GM10248 (cell line): ENCODE results near the gene SLC38A3.

Source experiments
- CTCF ChIA-PET: fragments of 300-600 bp; sonication (Branson Sonifier 250); formaldehyde crosslinking; extraction: SDS; loops from one replicate; lab custom pipeline; 2021; ENCODE audit warnings: antibody characterized with exemption; lab: Yijun Ruan, JAX
- POLR2A ChIA-PET: fragments of 350-650 bp; sonication (Branson Sonifier 250); formaldehyde crosslinking; extraction: SDS; loops from one replicate; lab custom pipeline; 2020; ENCODE audit warnings: antibody characterized with exemption; lab: Yijun Ruan, JAX
- DNase-seq: peaks from one replicate; pipeline ENCODE4 v3.0.0; 2012; ENCODE audit errors: extremely low spot score
- TF ChIP-seq, protein P1 (sequence below): IDR thresholded peaks from 2 replicates; pipeline ENCODE4 v1.5.1; 2012; ENCODE audit warnings: mild to moderate bottlenecking, low read depth; ENCODE audit errors: extremely low read depth, missing control alignments, control extremely low read depth

Gene SLC38A3

DNA sequence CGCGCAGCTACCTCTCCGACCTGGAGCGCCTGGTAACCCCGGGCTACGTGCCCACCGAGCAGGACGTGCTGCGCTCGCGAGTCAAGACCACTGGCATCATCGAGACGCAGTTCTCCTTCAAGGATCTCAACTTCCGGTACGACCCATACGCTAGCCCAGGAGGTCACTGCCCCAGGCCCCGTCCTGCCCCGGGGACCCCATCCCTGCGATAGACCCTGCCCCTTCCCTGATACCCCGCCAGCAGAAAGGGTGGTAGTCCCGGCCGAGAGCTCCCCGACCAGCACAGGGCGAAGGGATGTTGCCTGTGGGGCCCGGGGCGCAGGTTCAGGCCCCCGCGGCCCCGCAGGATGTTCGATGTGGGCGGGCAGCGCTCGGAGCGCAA, 11.3 kb upstream of the SLC38A3 start:
- TF ChIP-seq, protein P1, sequence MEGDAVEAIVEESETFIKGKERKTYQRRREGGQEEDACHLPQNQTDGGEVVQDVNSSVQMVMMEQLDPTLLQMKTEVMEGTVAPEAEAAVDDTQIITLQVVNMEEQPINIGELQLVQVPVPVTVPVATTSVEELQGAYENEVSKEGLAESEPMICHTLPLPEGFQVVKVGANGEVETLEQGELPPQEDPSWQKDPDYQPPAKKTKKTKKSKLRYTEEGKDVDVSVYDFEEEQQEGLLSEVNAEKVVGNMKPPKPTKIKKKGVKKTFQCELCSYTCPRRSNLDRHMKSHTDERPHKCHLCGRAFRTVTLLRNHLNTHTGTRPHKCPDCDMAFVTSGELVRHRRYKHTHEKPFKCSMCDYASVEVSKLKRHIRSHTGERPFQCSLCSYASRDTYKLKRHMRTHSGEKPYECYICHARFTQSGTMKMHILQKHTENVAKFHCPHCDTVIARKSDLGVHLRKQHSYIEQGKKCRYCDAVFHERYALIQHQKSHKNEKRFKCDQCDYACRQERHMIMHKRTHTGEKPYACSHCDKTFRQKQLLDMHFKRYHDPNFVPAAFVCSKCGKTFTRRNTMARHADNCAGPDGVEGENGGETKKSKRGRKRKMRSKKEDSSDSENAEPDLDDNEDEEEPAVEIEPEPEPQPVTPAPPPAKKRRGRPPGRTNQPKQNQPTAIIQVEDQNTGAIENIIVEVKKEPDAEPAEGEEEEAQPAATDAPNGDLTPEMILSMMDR, result no peak
- POLR2A ChIA-PET, result no interaction called here
- no peak for DNase-seq
- CTCF ChIA-PET, result interaction anchor here (0.8 to 16.1 kb wide), 20 partner anchors 11 to 131 kb away, joined by 3 to 393 read pairs (median 8); partner anchors contain the start of genes GNAI2, IFRD2, LSMEM2 and SLC38A3

DNA sequence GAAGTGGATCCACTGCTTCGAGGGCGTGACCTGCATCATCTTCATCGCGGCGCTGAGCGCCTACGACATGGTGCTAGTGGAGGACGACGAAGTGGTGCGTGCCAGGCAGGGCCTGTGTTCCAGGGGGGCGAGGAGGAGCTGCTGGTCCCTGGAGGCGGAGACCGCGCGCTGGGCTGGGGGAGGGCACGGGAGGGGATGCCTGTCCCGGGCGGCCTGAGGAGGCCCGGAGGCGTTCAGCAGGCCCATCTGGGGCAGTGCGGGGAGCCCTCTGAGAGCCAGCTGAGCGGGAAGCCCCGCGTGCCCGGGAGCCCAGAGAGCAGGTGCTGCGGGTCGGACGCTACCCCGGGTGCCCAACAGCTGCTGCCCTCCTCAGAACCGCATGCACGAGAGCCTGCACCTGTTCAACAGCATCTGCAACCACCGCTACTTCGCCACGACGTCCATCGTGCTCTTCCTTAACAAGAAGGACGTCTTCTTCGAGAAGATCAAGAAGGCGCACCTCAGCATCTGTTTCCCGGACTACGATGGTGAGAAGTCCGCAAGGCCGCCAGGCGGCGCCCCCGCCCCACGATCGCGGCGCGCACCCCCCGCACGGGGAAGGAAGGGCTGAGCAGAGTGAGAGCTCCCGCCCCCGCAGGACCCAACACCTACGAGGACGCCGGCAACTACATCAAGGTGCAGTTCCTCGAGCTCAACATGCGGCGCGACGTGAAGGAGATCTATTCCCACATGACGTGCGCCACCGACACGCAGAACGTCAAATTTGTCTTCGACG, 10.8 kb upstream of the SLC38A3 start:
- ChIA-PET CTCF (interaction anchor here (0.7 to 16.1 kb wide), 29 partner anchors 10 to 391 kb away, joined by 3 to 393 read pairs (median 5); partner anchors contain the start of genes GNAI2, IFRD2, INKA1 and LSMEM2), POLR2A (no interaction called here)
- peak; percentile 87 for DNase-seq
- TF ChIP-seq, protein P1, result peak; percentile 54

DNA sequence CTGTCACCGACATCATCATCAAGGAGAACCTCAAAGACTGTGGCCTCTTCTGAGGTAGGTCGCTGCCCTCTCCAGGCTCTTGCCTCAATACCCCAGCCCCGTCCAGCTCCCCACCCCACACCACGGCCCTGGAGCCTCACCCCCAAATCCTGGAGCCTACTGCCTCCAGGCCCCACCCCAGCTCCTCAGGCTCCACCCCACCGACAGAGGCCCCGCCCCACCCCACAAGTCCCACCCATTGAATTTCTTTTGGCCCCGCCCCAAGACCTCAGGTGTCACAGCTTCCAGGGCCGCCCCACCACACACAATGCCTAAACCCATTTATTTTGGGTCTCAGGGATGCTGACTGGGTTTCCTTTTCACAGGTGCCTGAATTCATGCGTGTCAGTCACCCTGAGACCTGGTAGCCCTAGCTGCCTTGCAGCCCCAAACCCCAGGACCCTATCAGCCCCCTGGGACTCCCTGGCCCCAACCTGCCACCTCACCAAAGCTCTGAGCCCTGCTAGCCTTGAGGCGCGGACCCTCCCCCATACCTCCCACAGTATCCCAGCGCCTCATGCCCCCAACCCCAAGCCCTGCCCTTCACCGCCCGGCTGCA, 10.1 kb upstream of the SLC38A3 start:
- TF ChIP-seq, protein P1, result no peak
- DNase-seq, result peak; percentile 69
- CTCF ChIA-PET, result interaction anchor here (0.7 to 16.1 kb wide), 25 partner anchors 10 to 392 kb away, joined by 3 to 393 read pairs (median 5); partner anchors contain the start of genes GNAI2, IFRD2, INKA1 and SLC38A3
- POLR2A ChIA-PET, result interaction anchor here (0.6 kb wide), 1 partner anchor 32 kb away, joined by 3 read pairs; no protein-coding TSS in a partner anchor

DNA sequence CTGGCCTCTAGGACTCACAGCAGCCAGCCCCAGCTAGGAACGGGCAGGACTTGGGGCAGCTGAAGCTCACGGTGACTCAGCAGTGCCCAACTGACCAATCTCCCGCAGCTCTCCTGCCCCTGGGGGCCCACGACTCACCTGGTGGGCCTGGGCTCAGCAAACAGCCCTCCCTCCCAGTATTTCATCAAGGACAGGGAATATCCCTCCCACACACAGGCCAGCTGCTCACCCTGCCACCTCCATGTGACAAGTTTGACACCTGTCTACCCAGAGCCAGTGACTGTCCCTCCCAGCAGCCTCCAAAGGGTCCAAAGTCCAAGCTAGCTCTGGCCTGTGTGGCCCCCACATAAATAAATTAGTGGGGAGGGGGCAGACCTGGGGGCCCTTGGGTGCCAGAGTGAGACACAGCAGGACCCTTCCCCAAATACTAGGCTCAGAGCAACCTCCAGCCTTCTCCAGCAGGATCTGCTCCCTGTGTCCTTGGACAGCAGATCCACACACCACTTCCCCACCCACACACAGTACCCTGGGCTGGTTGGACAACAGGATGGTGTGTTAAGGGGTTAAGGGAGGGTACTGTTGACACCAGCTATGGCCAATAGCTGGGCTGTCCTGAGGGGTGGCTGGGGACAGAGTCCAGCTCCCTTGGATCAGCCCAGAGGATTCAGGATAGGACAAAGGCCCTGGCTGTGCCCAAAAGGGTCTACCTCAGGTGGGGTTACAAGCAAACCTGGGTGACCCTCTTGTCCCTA, 9.4 kb upstream of the SLC38A3 start:
- POLR2A ChIA-PET, result interaction anchor here (0.6 kb wide), 1 partner anchor 31 kb away, joined by 3 read pairs; no protein-coding TSS in a partner anchor
- no peak for DNase-seq
- CTCF ChIA-PET, result interaction anchor here (1.1 to 16.1 kb wide), 13 partner anchors 13 to 393 kb away, joined by 3 to 393 read pairs (median 11); partner anchors contain the start of gene INKA1
- TF ChIP-seq, protein P1, result no peak

DNA sequence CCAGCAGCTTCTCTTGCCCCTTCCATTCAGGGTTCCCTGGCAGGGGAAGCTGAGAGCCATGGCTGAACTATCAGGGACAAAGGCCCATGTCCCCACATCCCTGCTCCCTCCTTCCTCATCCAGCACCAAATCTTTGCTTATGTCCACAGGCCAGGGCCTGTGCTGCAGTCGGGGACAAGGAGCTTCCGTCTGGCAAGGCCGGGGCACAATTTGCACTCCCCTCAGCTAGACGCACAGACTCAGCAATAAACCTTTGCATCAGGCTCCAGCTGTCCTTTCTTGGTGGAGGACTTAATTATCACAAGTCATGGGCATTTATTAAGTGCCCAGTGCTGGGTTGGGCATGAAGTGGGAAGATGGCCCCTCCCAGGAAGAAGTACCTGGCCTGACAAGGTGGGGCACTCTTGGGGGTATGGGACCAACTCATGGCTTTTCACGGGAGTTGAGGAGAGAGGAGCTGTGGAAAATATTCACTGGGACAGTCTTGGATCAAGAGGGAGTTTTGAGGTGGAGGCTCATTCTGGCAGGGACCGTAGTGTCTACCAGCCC, 8.7 kb upstream of the SLC38A3 start:
- no peak for DNase-seq
- TF ChIP-seq, protein P1, result no peak
- ChIA-PET CTCF (interaction anchor here (1.2 to 16.1 kb wide), 5 partner anchors 25 to 141 kb away, joined by 3 to 393 read pairs (median 15); no protein-coding TSS in a partner anchor), POLR2A (no interaction called here)
